Measurements from ENCODE around the gene SIRPB2.
A peak's percentile ranks its signal among the peaks of the same experiment; 100 is the strongest.
"Not testable (repeated sequence)": the region's sequence is repeated elsewhere in the genome, so short reads cannot be mapped to it uniquely, and the experiment has no call there.

The SIRPB2 gene

DNA sequence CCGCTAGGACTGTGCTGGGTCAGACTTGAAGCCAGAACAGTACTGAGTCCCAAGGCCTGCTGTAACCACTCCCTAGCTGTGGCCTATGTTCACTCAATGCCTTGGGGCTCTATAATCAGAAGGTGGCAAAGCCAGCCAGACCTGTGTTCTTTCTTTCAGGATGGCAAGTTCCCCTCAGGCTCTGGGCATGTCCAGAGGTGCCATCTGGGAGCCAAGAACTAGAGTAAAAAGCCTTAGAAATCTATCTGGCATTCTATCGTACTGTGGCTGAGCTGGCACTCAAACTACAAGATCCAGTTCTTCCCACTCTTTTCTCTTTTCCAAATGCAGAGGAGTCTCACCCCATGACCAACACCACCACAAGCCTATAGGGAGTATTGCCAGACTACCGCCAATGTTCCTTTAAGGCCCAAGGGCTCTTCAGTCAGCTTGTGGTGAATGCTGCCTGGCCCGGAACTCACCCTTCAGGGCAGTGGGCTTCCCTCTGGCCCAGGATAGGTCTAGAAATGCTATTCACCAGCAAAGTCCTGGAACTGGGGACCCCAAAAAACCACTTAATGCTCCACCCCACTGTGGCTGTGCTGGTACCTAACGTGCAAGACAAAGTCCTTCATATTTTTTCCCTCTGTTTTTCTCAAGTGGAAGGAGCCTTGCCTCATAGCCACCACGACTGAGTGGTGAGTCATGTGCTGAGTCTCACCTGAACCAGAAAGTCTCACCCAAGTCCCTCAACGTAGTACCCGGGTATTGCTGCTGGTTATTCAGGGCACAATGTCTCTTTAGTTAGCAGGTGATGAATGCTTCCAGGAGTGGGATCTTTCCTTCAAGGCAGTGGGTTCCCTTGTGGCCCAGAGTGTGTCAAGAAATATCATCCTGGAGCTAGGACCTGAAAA lies 8.6 kb upstream of the SIRPB2 start:
- DNase-seq = no peak

- DNase-seq = not testable (repeated sequence)
Measured at GRCh38 chr20:1497371-1497770, 6.2 kb upstream of the SIRPB2 start.

- no peak for DNase-seq
Measured at GRCh38 chr20:1496930-1497329, 5.7 kb upstream of the SIRPB2 start.

GRCh38 chr20:1494436-1494835 lies 3.2 kb upstream of the SIRPB2 start:
- DNase-seq = no peak

DNA sequence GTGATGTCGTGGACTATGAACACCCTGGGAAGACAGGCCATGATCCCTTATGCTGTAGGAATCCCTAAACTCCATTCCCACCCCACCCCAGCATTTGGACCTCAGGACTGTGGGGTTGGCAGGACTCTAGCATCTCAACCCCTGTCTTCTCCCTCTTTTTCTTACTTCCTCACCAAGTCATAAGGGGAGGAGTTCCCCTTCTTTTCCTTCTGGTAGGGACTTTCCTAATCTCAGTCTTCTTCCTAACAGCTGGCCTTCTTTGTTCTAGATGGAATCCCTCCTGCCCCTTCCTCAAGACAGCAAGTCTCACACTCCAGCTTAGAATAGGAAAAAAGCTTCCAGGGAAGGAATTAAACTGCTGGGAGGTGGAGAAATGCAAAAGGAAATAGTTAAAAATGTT lies 2.3 kb upstream of the SIRPB2 start:
- no peak for DNase-seq

DNA sequence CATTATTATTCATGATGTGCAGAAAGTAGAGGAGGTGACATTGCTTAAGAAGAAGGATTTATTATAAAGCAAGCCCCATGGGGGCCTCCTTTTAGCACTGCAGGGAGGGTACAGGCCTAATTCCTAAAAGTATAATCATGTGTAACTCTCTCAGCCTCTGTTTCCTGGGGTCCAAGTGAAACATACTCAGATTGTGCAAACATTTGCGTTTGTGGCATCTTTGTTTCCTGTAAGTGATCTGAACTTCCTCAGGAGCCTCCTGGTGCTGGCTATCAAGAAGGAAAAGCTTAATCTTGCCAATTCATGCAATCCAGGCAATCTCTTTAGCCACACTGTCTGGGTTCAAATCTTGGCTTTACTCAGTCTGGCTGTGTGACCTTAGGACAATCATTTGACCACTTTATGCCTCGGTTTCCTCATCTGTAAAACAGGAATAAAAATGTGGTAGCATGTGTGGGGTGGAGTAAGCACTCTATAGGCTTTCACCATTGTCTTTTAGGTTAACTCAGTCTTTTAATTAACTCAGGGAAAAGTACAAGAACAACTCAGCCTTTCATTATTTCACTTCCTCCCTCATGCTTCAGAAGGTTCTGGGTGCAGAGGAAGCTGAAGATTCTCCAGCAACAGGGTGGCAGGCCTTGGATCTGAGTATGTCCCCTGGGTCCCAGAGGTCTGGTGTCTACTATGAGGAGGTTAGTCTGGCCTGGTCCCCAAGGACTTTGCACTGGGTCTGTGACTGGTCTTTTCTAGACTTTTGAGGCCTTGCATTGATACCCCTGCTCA lies 831 bp upstream of the SIRPB2 start:
- DNase-seq = no peak

GRCh38 chr20:1490643-1491195 lies 501 bp downstream of the SIRPB2 start:
- DNase-seq = no peak

GRCh38 chr20:1489764-1490436 lies 1.3 kb downstream of the SIRPB2 start:
- DNase-seq = no peak

GRCh38 chr20:1489325-1489724 lies 1.9 kb downstream of the SIRPB2 start:
- no peak for DNase-seq

- DNase-seq = no peak
Measured at GRCh38 chr20:1486566-1486965, 4.7 kb downstream of the SIRPB2 start.

DNA sequence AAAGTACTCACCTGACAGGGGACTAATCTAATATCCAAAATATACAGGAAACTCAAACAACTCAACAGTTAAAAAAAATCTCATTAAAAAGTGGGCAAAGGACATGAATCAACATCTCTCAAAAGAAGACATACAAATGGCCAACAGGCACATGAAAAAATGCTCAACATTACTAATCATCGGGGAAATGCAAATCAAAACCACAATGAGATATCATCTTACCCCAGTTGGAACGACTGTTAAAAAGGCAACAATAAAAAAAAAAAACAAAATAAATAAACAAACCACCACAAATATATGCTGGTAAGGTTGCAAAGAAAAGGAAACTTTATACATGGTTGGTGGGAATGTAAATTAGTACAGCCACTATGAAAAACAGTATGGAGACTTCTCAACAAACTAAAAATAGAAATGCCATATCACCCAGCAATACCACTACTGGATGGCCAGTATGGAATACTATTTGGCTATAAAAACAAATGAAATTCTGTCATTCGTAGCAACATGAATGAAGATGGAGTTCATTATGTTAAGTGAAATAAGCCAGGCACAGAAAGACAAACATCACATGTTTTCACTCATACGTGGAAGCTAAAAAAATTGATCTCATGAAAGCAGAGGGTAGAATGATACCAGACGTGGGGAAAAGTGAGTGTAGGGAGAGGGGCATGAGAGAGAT lies 6.6 kb downstream of the SIRPB2 start:
- no peak for DNase-seq

DNA sequence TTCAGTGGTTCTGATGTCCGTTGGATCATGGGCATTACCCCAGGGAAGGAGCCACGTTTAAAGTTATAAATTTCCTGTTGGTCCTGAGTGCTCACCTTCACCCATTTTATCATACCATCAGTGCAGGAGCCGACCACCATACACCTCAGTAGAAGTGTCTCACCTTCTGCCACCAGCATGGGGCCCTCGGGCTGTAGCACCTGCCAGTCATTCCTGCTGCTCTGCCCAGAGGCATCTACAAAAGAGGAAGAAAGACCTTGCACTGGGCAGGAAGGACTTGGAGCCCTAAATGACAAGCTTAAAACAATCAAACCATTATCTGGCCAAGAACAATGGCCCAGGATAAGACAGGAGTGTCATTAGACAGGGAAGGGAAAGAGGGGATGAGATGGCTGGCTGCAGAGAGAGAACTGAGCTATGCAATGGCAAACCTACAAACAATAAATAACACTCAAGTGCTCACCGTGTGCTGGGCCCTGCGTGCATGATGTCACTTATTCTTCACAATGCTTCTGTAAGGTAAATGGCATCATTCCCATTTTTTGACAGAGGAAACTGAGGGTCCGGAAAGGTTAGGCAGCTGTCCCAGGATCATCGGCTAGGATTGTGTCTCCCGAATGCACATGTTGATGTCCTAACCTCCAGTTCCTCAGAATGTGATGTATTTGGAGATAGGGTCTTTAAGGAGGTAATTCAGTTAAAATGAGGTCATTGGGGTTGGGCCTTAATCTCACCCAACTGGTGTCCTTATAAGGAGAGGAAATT lies 11.2 kb downstream of the SIRPB2 start:
- DNase-seq = no peak

DNA sequence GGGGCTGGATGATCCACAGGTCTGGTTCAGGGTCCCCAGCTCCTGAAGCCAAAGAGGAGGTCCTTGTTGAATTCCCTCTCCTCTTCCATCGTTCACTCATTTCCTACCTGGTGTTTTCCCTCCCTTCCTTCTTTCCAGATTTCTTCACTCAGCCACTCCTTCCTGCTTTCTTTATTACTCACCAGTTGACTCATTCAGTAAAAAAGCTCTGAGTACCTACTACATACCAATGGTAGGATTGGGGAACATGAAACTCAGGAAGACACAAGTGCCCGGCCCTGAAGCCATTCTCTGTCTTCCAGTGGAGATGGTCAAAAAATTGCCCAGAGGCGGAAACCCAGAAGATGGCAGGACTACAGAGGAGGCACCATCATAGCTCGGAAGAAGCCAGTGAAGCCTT lies 12.7 kb downstream of the SIRPB2 start:
- no peak for DNase-seq

DNA sequence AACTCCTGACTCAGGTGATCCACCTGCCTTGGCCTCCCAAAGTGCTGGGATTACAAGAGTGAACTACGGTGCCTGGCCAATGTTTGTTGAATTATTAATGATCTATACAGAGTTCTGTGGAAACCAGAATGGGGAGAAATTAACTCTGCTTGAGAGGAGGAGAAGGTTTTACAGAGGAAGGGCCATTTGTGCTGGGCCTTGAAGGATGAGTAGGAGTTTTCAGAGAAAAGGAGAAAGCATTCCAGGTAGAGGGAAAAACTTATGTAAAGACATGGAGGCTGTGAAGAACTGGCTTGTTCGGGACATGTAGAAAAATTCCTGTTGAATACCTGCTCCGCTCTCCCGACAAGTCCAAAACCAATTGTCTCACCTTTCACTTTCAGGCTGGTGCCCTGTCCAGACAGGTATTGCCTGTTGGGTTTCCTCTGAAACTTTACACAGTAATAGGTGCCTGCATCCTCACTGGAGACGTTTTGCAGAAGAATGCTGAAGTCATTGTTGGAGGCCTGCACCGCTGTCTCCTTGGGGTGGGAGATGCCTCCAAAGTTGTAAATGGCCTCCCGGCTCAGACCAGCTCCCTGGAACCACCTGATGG lies 13.2 kb downstream of the SIRPB2 start:
- DNase-seq = no peak

- DNase-seq = no peak
Measured at GRCh38 chr20:1474817-1475603, 16.2 kb downstream of the SIRPB2 start.

- DNase-seq = no peak
Measured at GRCh38 chr20:1474325-1474724, 16.9 kb downstream of the SIRPB2 start.

DNA sequence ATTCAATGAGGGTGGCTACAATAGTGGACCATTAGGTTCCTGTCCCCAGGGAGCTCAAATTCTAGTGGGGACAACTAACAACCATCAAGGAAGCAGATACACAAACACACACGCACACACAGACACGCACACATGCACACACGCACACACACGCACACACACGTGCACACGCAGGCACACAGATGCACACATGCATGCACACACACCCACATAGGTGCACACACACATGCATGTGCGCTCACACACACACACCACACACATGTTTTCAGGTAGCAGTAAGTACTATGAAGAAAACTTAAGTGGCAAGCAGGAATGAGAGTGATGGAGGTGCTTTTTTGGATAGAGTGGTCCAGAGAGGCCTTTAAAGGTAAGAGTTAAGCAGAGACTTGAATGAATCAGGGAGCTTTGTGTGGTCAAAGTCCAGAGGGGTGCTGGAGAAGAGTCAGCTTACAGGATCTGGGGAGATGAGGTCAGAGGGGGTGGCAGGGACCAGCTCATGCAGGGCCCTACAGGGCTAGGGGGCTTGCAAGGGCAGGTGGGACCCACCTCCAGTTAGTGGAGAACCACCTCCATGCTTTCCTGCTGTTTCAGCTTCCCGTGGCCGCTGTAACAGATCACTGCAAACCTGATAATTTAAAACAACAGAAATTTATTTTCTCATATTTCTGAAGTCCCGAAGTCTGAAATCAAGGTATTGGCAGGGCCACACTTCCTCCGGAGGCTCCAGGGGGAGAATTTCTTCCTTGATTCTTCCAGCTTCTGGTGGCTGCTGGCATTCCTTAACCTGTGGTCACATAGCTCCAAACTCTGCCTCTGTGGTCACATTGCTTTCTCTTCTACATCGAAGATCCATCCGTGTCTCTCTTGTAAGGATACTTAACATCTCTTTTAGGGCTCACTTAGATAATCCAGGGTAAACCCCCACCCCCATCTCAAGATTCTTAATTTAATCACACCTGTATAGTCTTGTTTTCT lies 17.7 kb downstream of the SIRPB2 start:
- DNase-seq = no peak

- DNase-seq = peak; percentile 2
Measured at GRCh38 chr20:1472556-1473245, 18.5 kb downstream of the SIRPB2 start.

GRCh38 chr20:1471242-1471641 lies 20.0 kb downstream of the SIRPB2 start:
- no peak for DNase-seq

Data from midbrain (tissue), 1 donor.